Transverse colon (tissue), 4 donors: ENCODE data around the gene RNASE11. TPM values are rescaled to one million over a fixed set of nuclear protein-coding genes. Genes with fewer than 3 reads are reported as not detected.
"Not testable (repeated sequence)": the region's sequence is repeated elsewhere in the genome, so short reads cannot be mapped to it uniquely, and the experiment has no call there.

Source experiments
- DNase-seq: peaks from one replicate; pipeline ENCODE4 v3.0.0-alpha.2; 2019
- H3K27ac ChIP-seq, 4 donors: fragments of 200-600 bp; sonication (generic); 2 replicates each; pipeline ENCODE4 v1.5.1; 2016 to 2018; ENCODE audit warnings: inconsistent platforms in 4 of 4
- H3K27me3 ChIP-seq: fragments of 200-600 bp; sonication (generic); 2 replicates; pipeline ENCODE4 v1.5.1; 2017; ENCODE audit warnings: inconsistent platforms
- H3K36me3 ChIP-seq, 4 donors: fragments of 200-600 bp; sonication (generic); 2 replicates each; pipeline ENCODE4 v1.5.1; 2017 to 2019; ENCODE audit warnings: inconsistent platforms in 4 of 4
- H3K4me1 ChIP-seq, 4 donors: fragments of 200-600 bp; sonication (generic); 2 replicates each; pipeline ENCODE4 v1.5.1; 2017 to 2020; ENCODE audit warnings: inconsistent platforms in 4 of 4
- H3K4me3 ChIP-seq, 4 donors: fragments of 200-600 bp; sonication (generic); 1 replicate in 1 of 4; 2 replicates in 3 of 4; pipeline versions ENCODE4 v1.5.1 to v1.6.1; 2017 to 2019; ENCODE audit warnings: inconsistent platforms in 4 of 4
- H3K9me3 ChIP-seq, 2 donors: fragments of 200-600 bp; sonication (generic); 2 replicates each; pipeline ENCODE4 v1.5.1; 2017 to 2019; ENCODE audit warnings: inconsistent platforms in 2 of 2
- EP300 ChIP-seq: sonication (generic); formaldehyde crosslinking; IDR thresholded peaks from one replicate; pipeline ENCODE4 v1.6.1; 2017; ENCODE audit warnings: antibody characterized with exemption, low read depth
- POLR2A ChIP-seq: fragments of 450-650 bp; IDR thresholded peaks from one replicate; pipeline ENCODE4 v1.6.1; 2016; ENCODE audit warnings: antibody characterized with exemption, mild to moderate bottlenecking, moderate library complexity
- POLR2AphosphoS5 ChIP-seq, 3 donors: sonication (generic); formaldehyde crosslinking; IDR thresholded peaks; one replicate each; pipeline ENCODE4 v1.6.1; 2016; ENCODE audit warnings: antibody characterized with exemption in 3 of 3
- WGBS, 2 donors: methylation state at CpG; one replicate each; pipeline ENCODE4 v1.1.5; 2018; ENCODE audit warnings: low coverage in 1 of 2; 5-methylcytosine and 5-hydroxymethylcytosine counted together
- in situ Hi-C, 4 donors: fragments of 200-750 bp; cut with MboI; loops; one replicate each; pipeline versions ENCODE4 v1.15.0 to v1.15.1; 2017; ENCODE audit warnings: low sequenced_read_pairs in 3 of 4, low pct_ligation_motif_present in 1 of 4, low pct_unique_long_range_greater_than_20kb in 1 of 4
- intact Hi-C: fragments of 100-400 bp; cut with DNase I; formaldehyde crosslinking; loops from one replicate; pipeline ENCODE4 v1.15.1; 2023; ENCODE audit warnings: low total_unique reads
- total RNA-seq, 4 donors: library from RNA; depleted of rRNA; stranded (reverse); fragments of >200 nt; gene quantifications; one replicate each; pipeline ENCODE4 v1.1.0, GENCODE V29; 2016
- TF ChIP-seq, protein P1 (sequence below), 5 experiments: fragments of 200-600 bp in 3 of 5; fragments of 450-650 bp in 2 of 5; sonication (generic) in 3 of 5; IDR thresholded peaks; 1 replicate in 2 of 5; 2 replicates in 3 of 5; pipeline ENCODE4 v1.5.1; 2016 to 2017; ENCODE audit warnings: antibody characterized with exemption in 5 of 5, inconsistent platforms in 3 of 5, mild to moderate bottlenecking in 2 of 5, moderate library complexity in 1 of 5

RNASE11 gene
- total RNA-seq, 4 donors from 2014 or later, result not detected

- no peaks in the 10 kb centered on the region for H3K4me1 ChIP-seq
- in situ Hi-C loops, result loop anchor here in 3 of 4 donors (10.0 to 25.0 kb wide), 2 partner anchors 190 to 278 kb away; partner anchors contain the start of gene TEP1 (in 1 of the 3)
- H3K9me3 ChIP-seq, result no peaks in the 10 kb centered on the region
- H3K4me3 ChIP-seq, result no peak overlapping the region
- no peak overlapping the region for H3K27ac ChIP-seq
- no peaks in the 10 kb centered on the region for H3K36me3 ChIP-seq
- TF ChIP-seq EP300, result no peak
- TF ChIP-seq, protein P1, sequence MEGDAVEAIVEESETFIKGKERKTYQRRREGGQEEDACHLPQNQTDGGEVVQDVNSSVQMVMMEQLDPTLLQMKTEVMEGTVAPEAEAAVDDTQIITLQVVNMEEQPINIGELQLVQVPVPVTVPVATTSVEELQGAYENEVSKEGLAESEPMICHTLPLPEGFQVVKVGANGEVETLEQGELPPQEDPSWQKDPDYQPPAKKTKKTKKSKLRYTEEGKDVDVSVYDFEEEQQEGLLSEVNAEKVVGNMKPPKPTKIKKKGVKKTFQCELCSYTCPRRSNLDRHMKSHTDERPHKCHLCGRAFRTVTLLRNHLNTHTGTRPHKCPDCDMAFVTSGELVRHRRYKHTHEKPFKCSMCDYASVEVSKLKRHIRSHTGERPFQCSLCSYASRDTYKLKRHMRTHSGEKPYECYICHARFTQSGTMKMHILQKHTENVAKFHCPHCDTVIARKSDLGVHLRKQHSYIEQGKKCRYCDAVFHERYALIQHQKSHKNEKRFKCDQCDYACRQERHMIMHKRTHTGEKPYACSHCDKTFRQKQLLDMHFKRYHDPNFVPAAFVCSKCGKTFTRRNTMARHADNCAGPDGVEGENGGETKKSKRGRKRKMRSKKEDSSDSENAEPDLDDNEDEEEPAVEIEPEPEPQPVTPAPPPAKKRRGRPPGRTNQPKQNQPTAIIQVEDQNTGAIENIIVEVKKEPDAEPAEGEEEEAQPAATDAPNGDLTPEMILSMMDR (IDR thresholded peaks at IDR 0.05), result no peak
- no peak for TF ChIP-seq POLR2AphosphoS5 (IDR thresholded peaks at IDR 0.05)
- no peak for TF ChIP-seq POLR2A
- no peaks in the 10 kb centered on the region for H3K27me3 ChIP-seq
- 89% methylated on average over 9 of the region's 9 CpGs; no CpG with 5 or more reads in 1 of the 2 donors for WGBS, 2 donors
- intact Hi-C loops, result no loop called here
- no peak for DNase-seq
Measured at GRCh38 chr14:20602583-20602982, 14.8 kb upstream of the RNASE11 start.

GRCh38 chr14:20601522-20601921 lies 13.7 kb upstream of the RNASE11 start:
- Histone ChIP-seq H3K27me3 (no peaks in the 10 kb centered on the region), H3K4me3 (no peak overlapping the region), H3K36me3 (no peaks in the 10 kb centered on the region), H3K27ac (no peak overlapping the region), H3K9me3 (no peaks in the 10 kb centered on the region), H3K4me1 (no peaks in the 10 kb centered on the region)
- WGBS, 2 donors, result 78% methylated on average over 12 of the region's 12 CpGs; no CpG with 5 or more reads in 1 of the 2 donors
- no peak for TF ChIP-seq POLR2AphosphoS5 (IDR thresholded peaks at IDR 0.05)
- no peak for TF ChIP-seq EP300
- TF ChIP-seq, protein P1 (IDR thresholded peaks at IDR 0.05), result no peak
- TF ChIP-seq POLR2A, result no peak
- intact Hi-C loops, result no loop called here
- in situ Hi-C loops, result loop anchor here in 3 of 4 donors (10.0 to 25.0 kb wide), 2 partner anchors 189 to 277 kb away; partner anchors contain the start of gene TEP1 (in 1 of the 3)
- DNase-seq, result no peak

GRCh38 chr14:20597108-20597507 lies 9.3 kb upstream of the RNASE11 start:
- TF ChIP-seq, protein P1 (IDR thresholded peaks at IDR 0.05), result no peak
- TF ChIP-seq POLR2AphosphoS5 (IDR thresholded peaks at IDR 0.05) (no peak), EP300 (no peak), POLR2A (no peak)
- no peaks in the 10 kb centered on the region for H3K4me1 ChIP-seq
- in situ Hi-C loops (loop anchor here in 2 of 4 donors (10.0 kb wide), 2 partner anchors 52 to 72 kb away; no protein-coding TSS in a partner anchor), intact Hi-C loops (no loop called here)
- no peak overlapping the region for H3K27ac ChIP-seq
- H3K9me3 ChIP-seq, result no peaks in the 10 kb centered on the region
- no peak for DNase-seq
- WGBS, 2 donors, result 76 to 80% methylated on average over 1 of the region's 1 CpG
- no peaks in the 10 kb centered on the region for H3K27me3 ChIP-seq
- no peaks in the 10 kb centered on the region for H3K36me3 ChIP-seq
- no peak overlapping the region for H3K4me3 ChIP-seq

DNA sequence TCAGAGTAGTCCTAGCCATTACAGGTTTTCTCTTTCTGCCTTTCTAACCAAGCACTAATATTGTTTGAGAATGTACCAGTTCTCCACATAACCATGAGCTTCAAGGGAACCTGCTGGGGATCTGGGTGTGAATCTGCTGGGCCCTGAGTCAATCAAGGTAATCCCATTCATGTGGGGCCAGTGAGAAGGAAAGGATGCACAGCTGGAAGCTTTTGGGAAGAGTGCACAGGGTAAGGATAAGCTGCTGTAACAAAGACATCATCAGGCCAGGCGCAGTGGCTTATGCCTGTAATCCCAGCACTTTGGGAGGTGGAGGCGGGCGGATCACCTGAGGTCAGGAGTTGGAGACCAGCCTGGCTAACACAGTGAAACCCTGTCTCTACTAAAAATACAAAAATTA lies 7.9 kb upstream of the RNASE11 start:
- H3K4me1 ChIP-seq, H3K4me3 ChIP-seq, H3K27ac ChIP-seq, DNase-seq, intact Hi-C loops, H3K9me3 ChIP-seq, H3K27me3 ChIP-seq, H3K36me3 ChIP-seq: not testable (repeated sequence)
- in situ Hi-C loops, result loop anchor here in 2 of 4 donors (10.0 kb wide), 2 partner anchors 51 to 71 kb away; no protein-coding TSS in a partner anchor
- WGBS, 2 donors, result 96% methylated on average over 3 of the region's 3 CpGs; no CpG with 5 or more reads in 1 of the 2 donors

DNA sequence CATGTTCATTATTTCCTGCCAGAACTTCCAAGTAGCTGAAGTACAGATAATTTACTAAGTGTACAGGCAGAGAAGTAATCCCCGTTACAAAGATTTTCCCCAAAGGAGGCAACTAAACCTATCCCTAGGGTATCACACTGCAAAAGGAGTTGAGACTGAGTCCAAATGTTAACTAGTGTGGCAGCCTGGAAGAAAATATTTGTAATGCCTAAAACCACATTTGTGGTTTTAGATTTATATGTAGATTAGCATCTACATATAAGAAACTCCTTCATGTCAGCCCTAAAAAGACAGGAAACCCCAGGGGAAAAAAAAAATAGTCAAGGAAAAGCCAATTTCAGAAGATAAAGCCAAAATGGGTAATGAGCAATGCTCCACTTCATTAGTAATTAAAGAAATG lies 4.8 kb upstream of the RNASE11 start:
- Histone ChIP-seq H3K27me3 (no peaks in the 10 kb centered on the region), H3K9me3 (no peaks in the 10 kb centered on the region), H3K27ac (no peak overlapping the region), H3K4me1 (no peaks in the 10 kb centered on the region), H3K36me3 (no peaks in the 10 kb centered on the region), H3K4me3 (no peak overlapping the region)
- no peak for TF ChIP-seq POLR2AphosphoS5 (IDR thresholded peaks at IDR 0.05)
- no peak for TF ChIP-seq POLR2A
- TF ChIP-seq, protein P1 (IDR thresholded peaks at IDR 0.05), result no peak
- no peak for TF ChIP-seq EP300
- no peak for DNase-seq
- intact Hi-C loops, result no loop called here
- in situ Hi-C loops, result loop anchor here in 2 of 4 donors (10.0 kb wide), 2 partner anchors 48 to 68 kb away; no protein-coding TSS in a partner anchor
- WGBS, 2 donors, result 50 to 52% methylated on average over 1 of the region's 1 CpG
